H9 (cell line): ENCODE results near the gene YRDC. TPM values are rescaled to one million over a fixed set of nuclear protein-coding genes. Genes with fewer than 3 reads are reported as not detected.

ENCODE experiments used
- DNase-seq: peaks from one replicate; pipeline ENCODE4 v3.0.0-alpha.2; 2017
- H2AFZ ChIP-seq: one replicate; pipeline ENCODE4 v1.6.1; 2013; ENCODE audit warnings: mild to moderate bottlenecking, low read length, control low read depth, moderate library complexity
- H2AK5ac ChIP-seq: 2 replicates; pipeline ENCODE4 v1.6.1; 2013; ENCODE audit warnings: low read length, control low read depth, mixed read lengths; ENCODE audit not compliant: insufficient read length
- H2BK120ac ChIP-seq: one replicate; pipeline ENCODE4 v1.6.1; 2013; ENCODE audit warnings: low read depth, mild to moderate bottlenecking, low read length, control low read depth, inconsistent platforms; ENCODE audit not compliant: poor library complexity, severe bottlenecking
- H2BK12ac ChIP-seq: 2 replicates; pipeline ENCODE4 v1.6.1; 2013; ENCODE audit warnings: low read length, control low read depth, mixed read lengths, low read depth; ENCODE audit not compliant: insufficient read length
- H2BK15ac ChIP-seq: 2 replicates; pipeline ENCODE4 v1.6.1; 2013; ENCODE audit warnings: low read depth, low read length, control low read depth
- H2BK20ac ChIP-seq: one replicate; pipeline ENCODE4 v1.6.1; 2013; ENCODE audit warnings: low read depth, mild to moderate bottlenecking, low read length, control low read depth, inconsistent platforms; ENCODE audit not compliant: poor library complexity, severe bottlenecking
- H2BK5ac ChIP-seq: 2 replicates; pipeline ENCODE4 v1.6.1; 2013; ENCODE audit warnings: low read length, control low read depth, mixed read lengths; ENCODE audit not compliant: insufficient read length
- H3K14ac ChIP-seq: 2 replicates; pipeline ENCODE4 v1.6.1; 2013; ENCODE audit warnings: low read length, control low read depth; ENCODE audit not compliant: insufficient read depth
- H3K18ac ChIP-seq: 2 replicates; pipeline ENCODE4 v1.6.1; 2013; ENCODE audit warnings: low read depth, mild to moderate bottlenecking, mixed read lengths, low read length, control low read depth; ENCODE audit not compliant: insufficient read length
- H3K23ac ChIP-seq: 2 replicates; pipeline ENCODE4 v1.6.1; 2013; ENCODE audit warnings: low read length, control low read depth, mixed read lengths, low read depth; ENCODE audit not compliant: insufficient read length
- H3K23me2 ChIP-seq: 2 replicates; pipeline ENCODE4 v1.6.1; 2013; ENCODE audit warnings: low read depth, mild to moderate bottlenecking, mixed read lengths, low read length, control low read depth; ENCODE audit not compliant: insufficient read length, poor library complexity, severe bottlenecking
- H3K27ac ChIP-seq: 2 replicates; pipeline ENCODE4 v1.5.1; 2013; ENCODE audit warnings: low read length, control low read depth, mixed read lengths, low read depth; ENCODE audit not compliant: insufficient read length
- H3K27me3 ChIP-seq: 2 replicates; pipeline ENCODE4 v1.6.1; 2013; ENCODE audit warnings: low read length, control low read depth, inconsistent platforms; ENCODE audit not compliant: insufficient read depth
- H3K4ac ChIP-seq: 2 replicates; pipeline ENCODE4 v1.6.1; 2013; ENCODE audit warnings: low read depth, mild to moderate bottlenecking, control low read depth, inconsistent platforms, low read length, moderate library complexity
- H3K4me1 ChIP-seq: 2 replicates; pipeline ENCODE4 v1.6.1; 2013; ENCODE audit warnings: low read length, control low read depth, inconsistent platforms; ENCODE audit not compliant: insufficient read depth
- H3K4me2 ChIP-seq: 2 replicates; pipeline ENCODE4 v1.6.1; 2013; ENCODE audit warnings: low read length, control low read depth, mixed read lengths; ENCODE audit not compliant: insufficient read length, insufficient read depth
- H3K56ac ChIP-seq: 2 replicates; pipeline ENCODE4 v1.6.1; 2013; ENCODE audit warnings: low read depth, mild to moderate bottlenecking, mixed read lengths, low read length, control low read depth; ENCODE audit not compliant: insufficient read length
- H3K79me1 ChIP-seq: 2 replicates; pipeline ENCODE4 v1.6.1; 2013; ENCODE audit warnings: low read depth, mild to moderate bottlenecking, moderate library complexity, low read length, control low read depth, inconsistent platforms; ENCODE audit not compliant: insufficient read depth, poor library complexity, severe bottlenecking
- H3K79me2 ChIP-seq: 2 replicates; pipeline ENCODE4 v1.6.1; 2013; ENCODE audit warnings: low read length, control low read depth, inconsistent platforms; ENCODE audit not compliant: insufficient read depth
- H3K9ac ChIP-seq: 2 replicates; pipeline ENCODE4 v1.6.1; 2013; ENCODE audit warnings: low read length, control low read depth, mixed read lengths; ENCODE audit not compliant: insufficient read length; ENCODE audit errors: extremely low read depth
- H3K9me3 ChIP-seq: one replicate; pipeline ENCODE4 v1.6.1; 2013; ENCODE audit warnings: low read depth, low read length, inconsistent platforms; ENCODE audit not compliant: control insufficient read depth
- H3T11ph ChIP-seq: one replicate; pipeline ENCODE4 v1.6.1; 2013; ENCODE audit warnings: mild to moderate bottlenecking, low read length, control low read depth, inconsistent platforms
- H4K20me1 ChIP-seq: one replicate; pipeline ENCODE4 v1.6.1; 2013; ENCODE audit not compliant: control insufficient read depth, insufficient read length, insufficient read depth
- H4K5ac ChIP-seq: 2 replicates; pipeline ENCODE4 v1.6.1; 2013; ENCODE audit warnings: low read depth, mild to moderate bottlenecking, mixed read lengths, low read length, control low read depth; ENCODE audit not compliant: insufficient read length
- H4K8ac ChIP-seq: replicated peaks from 2 replicates; pipeline ENCODE4 v1.6.1; 2013; ENCODE audit warnings: low read length, control low read depth, mixed read lengths, low read depth; ENCODE audit not compliant: insufficient read length
- H4K91ac ChIP-seq: 2 replicates; pipeline ENCODE4 v1.6.1; 2013; ENCODE audit warnings: low read depth, mild to moderate bottlenecking, moderate library complexity, mixed read lengths, low read length, control low read depth; ENCODE audit not compliant: insufficient read length
- H3K27ac Mint-ChIP-seq, 3 experiments: 2 replicates in 2 of 3; 3 replicates in 1 of 3; pipeline ENCODE4 v1.8.0; 2020 to 2021; ENCODE audit warnings: mixed read lengths in 3 of 3, mild to moderate bottlenecking in 1 of 3, moderate library complexity in 1 of 3
- H3K27me3 Mint-ChIP-seq: 2 replicates; pipeline ENCODE4 v1.8.0; 2021; ENCODE audit warnings: low read depth, mild to moderate bottlenecking, moderate library complexity, mixed read lengths
- H3K36me3 Mint-ChIP-seq, 3 experiments: 2 replicates in 2 of 3; 3 replicates in 1 of 3; pipeline ENCODE4 v1.8.0; 2020 to 2021; ENCODE audit warnings: low read depth in 3 of 3, mixed read lengths in 3 of 3; ENCODE audit not compliant: insufficient read depth in 1 of 3
- H3K4me1 Mint-ChIP-seq, 2 experiments: 2 replicates each; pipeline ENCODE4 v1.8.0; 2020; ENCODE audit warnings: mixed read lengths in 2 of 2
- H3K4me3 Mint-ChIP-seq, 2 experiments: 2 replicates in 1 of 2; 3 replicates in 1 of 2; pipeline ENCODE4 v1.8.0; 2020 to 2021; ENCODE audit warnings: mild to moderate bottlenecking in 2 of 2, mixed read lengths in 2 of 2, moderate library complexity in 1 of 2
- H3K9me3 Mint-ChIP-seq, 2 experiments: 2 replicates in 1 of 2; 3 replicates in 1 of 2; pipeline ENCODE4 v1.8.0; 2020; ENCODE audit warnings: mild to moderate bottlenecking in 2 of 2, mixed read lengths in 2 of 2, moderate library complexity in 1 of 2
- WGBS: extraction: QIAGEN DNeasy Blood & Tissue Kit; methylation state at CpG from one replicate; pipeline ENCODE4 v1.1.7; 2013; ENCODE audit warnings: missing lambda C conversion rate, low lambda C conversion rate, mixed read lengths; ENCODE audit not compliant: insufficient read length; ENCODE audit errors: extremely low coverage; 5-methylcytosine and 5-hydroxymethylcytosine counted together
- total RNA-seq: library from RNA; stranded (reverse); gene quantifications from 2 replicates; pipeline ENCODE4 v1.2.1, GENCODE V29; 2021
- TF ChIP-seq, protein P1 (sequence below): fragments of 200-600 bp; sonication (generic); conservative IDR thresholded peaks from 3 replicates; pipeline ENCODE4 v1.8.0; 2021; ENCODE audit warnings: antibody characterized with exemption, mild to moderate bottlenecking

YRDC gene
- total RNA-seq, 1 experiment from 2014 or later: 28.0 TPM

DNA sequence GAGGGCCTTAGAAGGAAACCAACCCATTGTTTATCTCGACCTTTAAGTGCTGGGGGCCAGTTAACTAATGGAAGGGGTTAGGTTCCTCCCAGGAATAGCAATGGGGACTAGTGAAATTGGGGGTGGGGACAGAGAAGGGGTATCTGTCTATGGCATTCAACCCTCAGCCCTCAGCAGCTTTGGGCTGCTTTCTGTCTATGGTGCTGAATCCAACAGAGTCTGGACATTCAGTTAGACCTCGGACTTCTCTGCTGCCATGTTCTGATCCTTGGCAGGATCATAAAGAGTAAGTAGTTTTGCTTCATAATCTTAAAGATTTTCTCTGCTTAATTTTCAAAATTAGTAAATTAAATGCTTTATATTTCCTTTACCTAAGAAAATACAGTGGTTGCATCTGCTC, 40.5 kb downstream of the YRDC start:
- no peak for DNase-seq
- Histone ChIP-seq H3T11ph (no peak overlapping the region), H3K79me2 (no peaks in the 10 kb centered on the region), H3K27ac (no peak overlapping the region), H2BK120ac (no peak overlapping the region), H4K91ac (no peak overlapping the region), H3K23ac (no peak overlapping the region), H3K27me3 (peaks cover 25% of the 10 kb centered on the region), H2BK20ac (no peak overlapping the region), H2BK12ac (no peak overlapping the region), H3K4me1 (peaks cover 4% of the 10 kb centered on the region; the same call in 1 of the 2 replicates), H4K20me1 (no peaks in the 10 kb centered on the region), H3K4me2 (no peak overlapping the region), H2AK5ac (no peak overlapping the region), H3K56ac (no peak overlapping the region), H2BK15ac (no peak overlapping the region), H3K18ac (no peak overlapping the region), H4K5ac (no peak overlapping the region), H3K9ac (no peak overlapping the region), H3K14ac (no peak overlapping the region), H4K8ac (no peak overlapping the region), H2BK5ac (no peak overlapping the region), H3K79me1 (no peaks in the 10 kb centered on the region), H2AFZ (no peak overlapping the region), H3K23me2 (peaks cover 19% of the 10 kb centered on the region), H3K9me3 (no peaks in the 10 kb centered on the region), H3K4ac (no peak overlapping the region)
- no CpG with 5 or more reads among the region's 2 CpGs for WGBS
- H3K36me3 Mint-ChIP-seq: no peaks in the 10 kb centered on the region
- TF ChIP-seq, protein P1, sequence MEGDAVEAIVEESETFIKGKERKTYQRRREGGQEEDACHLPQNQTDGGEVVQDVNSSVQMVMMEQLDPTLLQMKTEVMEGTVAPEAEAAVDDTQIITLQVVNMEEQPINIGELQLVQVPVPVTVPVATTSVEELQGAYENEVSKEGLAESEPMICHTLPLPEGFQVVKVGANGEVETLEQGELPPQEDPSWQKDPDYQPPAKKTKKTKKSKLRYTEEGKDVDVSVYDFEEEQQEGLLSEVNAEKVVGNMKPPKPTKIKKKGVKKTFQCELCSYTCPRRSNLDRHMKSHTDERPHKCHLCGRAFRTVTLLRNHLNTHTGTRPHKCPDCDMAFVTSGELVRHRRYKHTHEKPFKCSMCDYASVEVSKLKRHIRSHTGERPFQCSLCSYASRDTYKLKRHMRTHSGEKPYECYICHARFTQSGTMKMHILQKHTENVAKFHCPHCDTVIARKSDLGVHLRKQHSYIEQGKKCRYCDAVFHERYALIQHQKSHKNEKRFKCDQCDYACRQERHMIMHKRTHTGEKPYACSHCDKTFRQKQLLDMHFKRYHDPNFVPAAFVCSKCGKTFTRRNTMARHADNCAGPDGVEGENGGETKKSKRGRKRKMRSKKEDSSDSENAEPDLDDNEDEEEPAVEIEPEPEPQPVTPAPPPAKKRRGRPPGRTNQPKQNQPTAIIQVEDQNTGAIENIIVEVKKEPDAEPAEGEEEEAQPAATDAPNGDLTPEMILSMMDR: no peak
- no peak overlapping the region for H3K27ac Mint-ChIP-seq
- H3K4me3 Mint-ChIP-seq: no peak overlapping the region
- H3K27me3 Mint-ChIP-seq: peaks cover 4% of the 10 kb centered on the region
- peaks cover 26 to 30% of the 10 kb centered on the region in 2 experiments for H3K4me1 Mint-ChIP-seq
- no peaks in the 10 kb centered on the region; a peak in 2 of 5 replicates for H3K9me3 Mint-ChIP-seq
